Ovary (tissue), 9 donors: Measurements from ENCODE around the gene NMS. TPM values are rescaled to one million over a fixed set of nuclear protein-coding genes. Genes with fewer than 3 reads are reported as not detected.

Experiments
- DNase-seq, 5 donors: peaks; one replicate each; pipeline ENCODE4 v3.0.0-alpha.2; 2019 to 2020
- H3K27ac ChIP-seq, 2 donors: fragments of 200-600 bp; one replicate each; pipeline versions ENCODE4 v1.5.1 to v1.8.0; 2019 to 2022
- H3K27me3 ChIP-seq: fragments of 200-600 bp; one replicate; pipeline ENCODE4 v1.8.0; 2022
- H3K36me3 ChIP-seq: fragments of 200-600 bp; sonication (generic); one replicate; pipeline ENCODE4 v1.5.1; 2019
- H3K4me1 ChIP-seq: one replicate; pipeline ENCODE4 v1.8.1; 2013; ENCODE audit warnings: mild to moderate bottlenecking, moderate library complexity; ENCODE audit not compliant: insufficient read depth
- H3K4me3 ChIP-seq: fragments of 200-600 bp; sonication (generic); one replicate; pipeline ENCODE4 v1.5.1; 2017
- H3K9me3 ChIP-seq, 2 donors: fragments of 200-600 bp in 1 of 2; sonication (generic) in 1 of 2; one replicate each; pipeline versions ENCODE4 v1.5.1 to v1.8.1; 2013 to 2019; ENCODE audit warnings: mild to moderate bottlenecking in 1 of 2, moderate library complexity in 1 of 2
- CTCF ChIP-seq, 3 donors: fragments of 450-650 bp in 2 of 3; fragments of 200-600 bp in 1 of 3; IDR thresholded peaks; one replicate each; pipeline versions ENCODE4 v1.5.1 to v1.8.0; 2016 to 2022; ENCODE audit warnings: antibody characterized with exemption in 3 of 3, mild to moderate bottlenecking in 1 of 3
- EP300 ChIP-seq: sonication (generic); formaldehyde crosslinking; IDR thresholded peaks from one replicate; pipeline ENCODE4 v1.6.1; 2017; ENCODE audit warnings: antibody characterized with exemption
- POLR2A ChIP-seq: fragments of 450-650 bp; IDR thresholded peaks from one replicate; pipeline ENCODE4 v1.6.1; 2017; ENCODE audit warnings: antibody characterized with exemption, mild to moderate bottlenecking, moderate library complexity
- WGBS, 3 donors: extraction: QIAGEN DNeasy Blood & Tissue Kit in 1 of 3; methylation state at CpG; one replicate each; pipeline versions ENCODE4 v1.1.5 to v1.1.7; 2013 to 2017; 5-methylcytosine and 5-hydroxymethylcytosine counted together
- intact Hi-C, 4 donors: fragments of 100-400 bp; cut with DNase I; formaldehyde crosslinking; loops; one replicate each; pipeline versions ENCODE4 v1.11.0 to v1.15.1; 2022 to 2023
- polyA plus RNA-seq, 2 donors: library from polyadenylated mRNA; stranded (reverse); fragments of 200-250 nt in 1 of 2; fragments of 350-450 nt in 1 of 2; fragmentation: Illumina TruSeq in 1 of 2; extraction: RNeasy Lipid Tissue Mini Kit (QIAGEN cat#74804) in 1 of 2; gene quantifications; one replicate each; pipeline ENCODE4 v1.2.3, GENCODE V29; 2013 to 2014
- total RNA-seq, 7 donors: library from RNA; depleted of rRNA in 2 of 7; stranded (reverse); fragments of >200 nt in 2 of 7; fragmentation: NEBNext Ultra II Directional in 3 of 7; extraction: Animal tissue kit (Norgen Biotek cat#: 25700) in 3 of 7; gene quantifications; one replicate each; pipeline versions ENCODE4 v1.1.0 to v1.2.4, GENCODE V29; 2016 to 2023
- donor health status: DM: no; HTN: no; CAD: no; lungs with moderate emphysema.
- donor health status: DM: no; HTN: no; CAD: no.
- donor health status: Bipolar disorder and iron deficiency.
- donor health status: DM: yes; HTN: yes; CAD: no.
- donor health status: DM: no; HTN: no; CAD: no.
- donor health status: DM: yes; HTN: yes; CAD: no.

The NMS gene
- total and polyA plus RNA-seq, 9 donors: not detected

- Histone ChIP-seq H3K9me3 (no peaks in the 10 kb centered on the region), H3K36me3 (no peaks in the 10 kb centered on the region), H3K4me1 (no peaks in the 10 kb centered on the region), H3K27me3 (no peaks in the 10 kb centered on the region), H3K4me3 (no peak overlapping the region), H3K27ac (no peak overlapping the region)
- WGBS, 3 donors: 85 to 88% (median 87%) methylated on average over 8 of the region's 8 CpGs
- TF ChIP-seq EP300: no peak
- DNase-seq: no peak
- intact Hi-C loops: no loop called here
Observed at GRCh38 chr2:100476606-100477005, 6.3 kb downstream of the NMS start.

- 51 to 65% (median 59%) methylated on average over 4 of the region's 4 CpGs for WGBS, 3 donors
- no peak overlapping the region for H3K27ac ChIP-seq
- no peaks in the 10 kb centered on the region for H3K9me3 ChIP-seq
- H3K27me3 ChIP-seq: no peaks in the 10 kb centered on the region
- intact Hi-C loops: no loop called here
- H3K4me3 ChIP-seq: no peak overlapping the region
- TF ChIP-seq EP300: no peak
- TF ChIP-seq POLR2A: no peak
- no peak for TF ChIP-seq CTCF (IDR thresholded peaks at IDR 0.05)
- H3K36me3 ChIP-seq: no peaks in the 10 kb centered on the region
- no peaks in the 10 kb centered on the region for H3K4me1 ChIP-seq
- DNase-seq: no peak
Observed at GRCh38 chr2:100482741-100483140, 12.5 kb downstream of the NMS start.

GRCh38 chr2:100483895-100484294, 13.6 kb downstream of the NMS start:
- H3K4me1 ChIP-seq: no peaks in the 10 kb centered on the region
- DNase-seq: no peak
- WGBS, 3 donors: 30 to 34% (median 30%) methylated on average over 5 of the region's 5 CpGs

GRCh38 chr2:100484390-100484789, 14.1 kb downstream of the NMS start:
- Histone ChIP-seq H3K27me3 (no peaks in the 10 kb centered on the region), H3K4me3 (no peak overlapping the region), H3K36me3 (no peaks in the 10 kb centered on the region), H3K4me1 (no peaks in the 10 kb centered on the region), H3K9me3 (no peaks in the 10 kb centered on the region), H3K27ac (no peak overlapping the region)
- TF ChIP-seq POLR2A (no peak), CTCF (IDR thresholded peaks at IDR 0.05) (no peak), EP300 (no peak)
- no peak for DNase-seq
- WGBS, 3 donors: 70 to 79% (median 74%) methylated on average over 5 of the region's 5 CpGs
- intact Hi-C loops: no loop called here

More at GRCh38 chr2:100483895-100484294, 13.6 kb downstream of the NMS start:
- no peaks in the 10 kb centered on the region for H3K9me3 ChIP-seq
- no peak overlapping the region for H3K27ac ChIP-seq
- TF ChIP-seq CTCF (IDR thresholded peaks at IDR 0.05): no peak
- no peak for TF ChIP-seq EP300
- no peak for TF ChIP-seq POLR2A
- no peak overlapping the region for H3K4me3 ChIP-seq
- H3K36me3 ChIP-seq: no peaks in the 10 kb centered on the region
- no peaks in the 10 kb centered on the region for H3K27me3 ChIP-seq
- intact Hi-C loops: no loop called here

- Histone ChIP-seq H3K9me3 (no peaks in the 10 kb centered on the region), H3K4me3 (no peak overlapping the region), H3K27ac (no peak overlapping the region), H3K27me3 (no peaks in the 10 kb centered on the region), H3K4me1 (no peaks in the 10 kb centered on the region), H3K36me3 (no peaks in the 10 kb centered on the region)
- no peak for DNase-seq
- intact Hi-C loops: no loop called here
- TF ChIP-seq CTCF (IDR thresholded peaks at IDR 0.05) (no peak), EP300 (no peak), POLR2A (no peak)
- 87 to 89% (median 89%) methylated on average over 2 of the region's 2 CpGs for WGBS, 3 donors
Observed at GRCh38 chr2:100485396-100485795, 15.1 kb downstream of the NMS start.
